SU-DHL-6 (cell line): Measurements from ENCODE around the gene THBS2.

Experiments used
- EZH2phosphoT487 ChIP-seq: fragments of 200-600 bp; sonication (generic), shearing (Covaris generic); conservative IDR thresholded peaks from 2 replicates; pipeline ENCODE4 v1.6.1; 2018; ENCODE audit warnings: mild to moderate bottlenecking, antibody characterized with exemption, low read length, moderate library complexity, mixed read lengths
- TF ChIP-seq, protein P1 (sequence below): fragments of 200-600 bp; sonication (generic); IDR thresholded peaks from one replicate; pipeline ENCODE4 v1.5.1; 2017; ENCODE audit warnings: antibody characterized with exemption, mild to moderate bottlenecking, low read length, moderate library complexity; ENCODE audit not compliant: insufficient read depth, poor library complexity, severe bottlenecking

- TF ChIP-seq, protein P1, sequence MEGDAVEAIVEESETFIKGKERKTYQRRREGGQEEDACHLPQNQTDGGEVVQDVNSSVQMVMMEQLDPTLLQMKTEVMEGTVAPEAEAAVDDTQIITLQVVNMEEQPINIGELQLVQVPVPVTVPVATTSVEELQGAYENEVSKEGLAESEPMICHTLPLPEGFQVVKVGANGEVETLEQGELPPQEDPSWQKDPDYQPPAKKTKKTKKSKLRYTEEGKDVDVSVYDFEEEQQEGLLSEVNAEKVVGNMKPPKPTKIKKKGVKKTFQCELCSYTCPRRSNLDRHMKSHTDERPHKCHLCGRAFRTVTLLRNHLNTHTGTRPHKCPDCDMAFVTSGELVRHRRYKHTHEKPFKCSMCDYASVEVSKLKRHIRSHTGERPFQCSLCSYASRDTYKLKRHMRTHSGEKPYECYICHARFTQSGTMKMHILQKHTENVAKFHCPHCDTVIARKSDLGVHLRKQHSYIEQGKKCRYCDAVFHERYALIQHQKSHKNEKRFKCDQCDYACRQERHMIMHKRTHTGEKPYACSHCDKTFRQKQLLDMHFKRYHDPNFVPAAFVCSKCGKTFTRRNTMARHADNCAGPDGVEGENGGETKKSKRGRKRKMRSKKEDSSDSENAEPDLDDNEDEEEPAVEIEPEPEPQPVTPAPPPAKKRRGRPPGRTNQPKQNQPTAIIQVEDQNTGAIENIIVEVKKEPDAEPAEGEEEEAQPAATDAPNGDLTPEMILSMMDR = no peak
- no peak for TF ChIP-seq EZH2phosphoT487
Observed at GRCh38 chr6:169172946-169173345, 80.7 kb downstream of the THBS2 start.
